HG02759 (cell line): ENCODE measurements around the gene FBXO33.

Experiments
- ATAC-seq: cut with Tn5 transposase; IDR thresholded peaks from one replicate; pipeline ENCODE4 v1.9.1; 2021; ENCODE audit warnings: mild to moderate bottlenecking, moderate library complexity; ENCODE audit not compliant: unreplicated experiment

FBXO33 gene

GRCh38 chr14:39431416-39432178, 636 bp downstream of the FBXO33 start:
- peak; percentile 23 for ATAC-seq

DNA sequence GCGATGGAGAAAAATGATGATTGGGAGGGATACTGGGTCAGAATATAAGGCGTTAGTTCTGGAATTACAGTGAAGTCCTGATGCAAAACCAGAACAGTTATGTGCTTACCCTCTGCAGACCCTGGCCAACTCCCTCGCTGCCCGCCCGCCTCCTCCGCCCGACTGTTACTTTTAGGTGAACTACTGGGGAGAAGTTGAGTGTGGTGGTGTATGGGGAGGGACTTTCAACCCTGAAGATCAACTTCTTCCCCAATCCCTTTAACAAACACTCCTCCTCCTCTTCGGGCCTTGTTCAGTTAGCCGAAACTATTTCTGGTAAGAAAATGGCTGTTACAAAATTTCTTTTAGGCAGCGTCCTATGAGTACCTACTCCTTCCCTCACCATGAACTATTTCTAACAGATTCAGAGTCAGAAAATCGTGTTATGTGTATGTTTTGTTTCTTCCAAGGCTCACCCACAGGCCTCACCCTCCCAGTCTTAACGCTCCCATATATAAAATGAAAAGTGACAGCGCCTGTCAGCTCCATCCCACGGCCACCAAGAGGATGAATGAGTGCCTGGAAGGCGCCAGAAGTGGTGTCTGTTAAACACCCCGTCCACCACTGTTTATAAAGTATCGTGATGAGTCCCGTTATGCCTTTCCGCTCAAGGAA, 1.3 kb downstream of the FBXO33 start:
- no peak for ATAC-seq

DNA sequence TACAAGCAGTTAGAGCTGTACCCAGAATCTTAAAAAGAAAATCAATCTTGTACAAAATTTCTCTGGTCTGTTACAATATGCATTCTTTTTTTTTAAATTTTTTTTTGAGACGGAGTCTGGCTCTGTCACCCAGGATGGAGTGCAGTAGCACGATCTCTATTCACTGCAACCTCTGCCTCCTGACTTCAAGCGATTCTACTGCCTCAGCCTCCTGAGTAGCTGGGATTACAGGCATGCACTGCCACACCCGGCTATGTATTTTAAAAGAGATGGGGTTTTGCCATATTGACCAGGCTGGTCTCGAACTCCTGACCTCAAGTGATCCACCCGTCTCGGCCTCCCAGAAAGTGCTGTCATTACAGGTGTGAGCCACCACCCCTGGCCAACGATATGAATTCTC, 4.1 kb downstream of the FBXO33 start:
- ATAC-seq = no peak

- no peak for ATAC-seq
These were observed 5.6 kb downstream of the FBXO33 start for GRCh38 chr14:39426605-39427004.

GRCh38 chr14:39425947-39426346, 6.3 kb downstream of the FBXO33 start:
- ATAC-seq = no peak

DNA sequence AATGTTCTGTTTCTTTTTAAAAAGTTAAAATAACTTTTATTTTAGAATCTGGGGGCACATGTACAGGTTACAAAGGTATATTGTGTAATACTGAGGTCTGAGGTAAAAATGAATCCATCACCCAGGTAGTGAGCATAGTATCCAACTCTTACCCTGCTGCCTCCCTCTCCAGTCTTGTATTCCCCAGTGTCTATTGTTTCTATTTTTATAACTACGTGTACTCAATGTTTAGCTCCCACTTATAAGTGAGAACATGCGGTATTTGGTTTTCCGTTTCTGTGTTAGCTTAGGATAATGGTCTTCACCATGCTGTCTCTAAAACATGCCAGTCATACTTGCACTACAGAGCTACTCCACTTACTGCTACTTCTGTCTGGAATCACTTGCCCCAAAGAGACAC, 8.4 kb downstream of the FBXO33 start:
- no peak for ATAC-seq

DNA sequence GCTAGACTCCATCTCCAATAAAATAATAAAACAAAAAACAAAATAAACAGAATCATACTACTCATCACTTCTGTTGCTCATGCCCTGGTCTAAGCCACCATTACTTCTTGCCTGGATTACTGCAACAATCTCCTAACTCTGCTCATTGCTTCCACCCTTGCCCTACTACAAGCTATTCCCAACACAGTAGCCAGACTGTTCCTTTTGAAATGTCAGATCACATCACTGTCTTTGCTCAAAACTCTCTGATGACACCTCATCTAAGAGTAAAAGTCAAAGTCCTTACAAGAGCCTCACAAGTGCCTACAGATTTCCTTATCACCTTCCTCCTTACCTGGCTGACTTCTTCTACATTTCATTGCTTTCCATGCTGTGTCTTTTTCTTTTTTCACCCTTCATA, 10.0 kb downstream of the FBXO33 start:
- ATAC-seq = no peak

DNA sequence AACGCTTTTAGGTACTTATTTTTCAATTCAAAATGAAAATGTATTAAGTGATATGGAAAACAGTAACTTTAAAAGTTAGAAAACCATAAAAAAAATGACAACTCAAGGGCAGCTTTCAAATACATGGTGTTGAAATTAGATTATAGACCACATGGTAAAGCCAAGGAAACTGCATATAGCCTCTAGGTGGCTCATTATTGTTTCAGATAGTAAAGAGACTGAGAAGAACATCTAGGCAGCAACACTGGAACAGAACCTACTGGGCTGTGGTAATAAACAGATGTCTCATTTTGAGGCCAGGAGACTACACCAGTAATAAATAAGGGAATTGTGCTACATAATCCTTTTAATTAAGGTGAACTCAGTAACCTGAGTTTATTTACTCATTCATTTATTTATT, 13.0 kb downstream of the FBXO33 start:
- no peak for ATAC-seq

DNA sequence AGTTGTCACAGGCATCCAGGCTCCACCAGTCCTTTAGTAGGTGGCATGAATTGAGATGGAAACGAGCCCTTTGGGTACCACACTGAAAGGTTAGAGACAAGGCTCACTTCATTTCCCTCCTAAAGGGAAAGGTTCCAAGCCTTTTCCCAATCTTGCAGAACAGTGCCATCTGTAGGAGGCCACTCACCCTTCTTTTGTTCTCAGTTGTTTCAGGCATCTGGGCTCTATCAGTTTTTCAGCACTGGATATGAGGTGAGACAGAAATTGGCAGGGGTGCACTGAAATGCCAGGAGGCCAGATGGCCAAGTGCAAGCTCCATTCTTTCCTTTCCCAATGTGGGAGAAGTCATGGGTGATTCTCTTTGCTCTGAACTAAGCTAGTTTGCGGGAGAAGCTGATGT, 15.2 kb downstream of the FBXO33 start:
- no peak for ATAC-seq

- ATAC-seq = no peak
These were observed 16.2 kb downstream of the FBXO33 start for GRCh38 chr14:39416072-39416471.

DNA sequence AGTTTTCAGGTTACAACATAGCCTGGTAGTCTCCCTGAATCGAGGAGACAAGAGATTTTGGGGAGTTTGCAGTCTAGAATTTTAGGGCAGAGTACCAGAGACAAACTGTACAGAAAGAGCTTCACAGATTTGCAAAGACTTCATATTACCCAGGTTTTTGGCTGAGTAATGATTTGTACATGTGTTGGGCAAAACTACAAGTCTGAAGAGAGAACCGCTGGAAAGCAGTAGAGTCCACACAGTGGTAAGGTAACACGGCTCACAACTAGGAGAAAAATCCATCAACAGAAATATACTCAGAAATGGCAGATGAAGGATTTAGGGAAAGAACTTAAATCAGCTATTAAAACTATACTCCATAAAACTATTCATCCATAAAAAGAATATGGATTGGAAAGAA, 25.7 kb downstream of the FBXO33 start:
- ATAC-seq = no peak

- ATAC-seq = no peak
These were observed 33.9 kb downstream of the FBXO33 start for GRCh38 chr14:39398382-39398781.

DNA sequence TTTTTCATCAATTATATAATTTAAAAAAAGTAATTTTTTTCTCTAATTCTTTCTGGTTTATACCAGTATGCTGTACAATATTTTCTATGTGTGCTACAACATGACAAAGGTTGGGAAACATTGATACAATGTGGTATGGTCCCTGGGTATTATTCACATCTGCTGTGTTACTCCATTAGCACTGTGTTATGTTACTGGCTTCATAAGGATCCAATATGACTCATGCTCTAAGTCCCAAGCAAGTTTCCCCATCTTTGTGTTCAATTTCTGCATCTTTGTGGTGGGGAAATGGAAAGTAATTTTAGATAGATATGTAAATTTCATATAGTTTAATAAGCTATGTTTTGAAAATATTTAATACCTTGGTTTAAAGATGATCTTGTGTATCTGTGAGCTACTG, 35.8 kb downstream of the FBXO33 start:
- ATAC-seq = no peak

- ATAC-seq = no peak
These were observed 36.5 kb downstream of the FBXO33 start for GRCh38 chr14:39395555-39396254.

DNA sequence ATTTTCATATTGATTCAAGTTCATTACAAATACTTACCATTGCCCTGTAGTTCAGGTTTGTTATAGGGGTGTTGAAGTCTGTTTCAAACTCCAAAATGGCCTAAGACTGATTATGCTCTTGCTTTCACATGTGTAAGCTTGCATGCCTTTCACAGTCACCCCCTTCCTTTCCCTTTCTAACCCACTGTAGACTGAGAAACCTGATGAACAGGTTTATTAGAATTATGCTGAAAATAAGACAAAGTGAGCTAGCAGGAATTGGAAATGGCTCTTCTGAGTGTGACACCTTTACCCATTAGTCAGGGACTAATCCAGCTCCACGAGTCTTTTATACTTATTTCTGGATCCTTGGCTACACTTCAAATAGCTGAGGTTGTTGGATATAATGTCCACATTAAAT, 38.9 kb downstream of the FBXO33 start:
- no peak for ATAC-seq

DNA sequence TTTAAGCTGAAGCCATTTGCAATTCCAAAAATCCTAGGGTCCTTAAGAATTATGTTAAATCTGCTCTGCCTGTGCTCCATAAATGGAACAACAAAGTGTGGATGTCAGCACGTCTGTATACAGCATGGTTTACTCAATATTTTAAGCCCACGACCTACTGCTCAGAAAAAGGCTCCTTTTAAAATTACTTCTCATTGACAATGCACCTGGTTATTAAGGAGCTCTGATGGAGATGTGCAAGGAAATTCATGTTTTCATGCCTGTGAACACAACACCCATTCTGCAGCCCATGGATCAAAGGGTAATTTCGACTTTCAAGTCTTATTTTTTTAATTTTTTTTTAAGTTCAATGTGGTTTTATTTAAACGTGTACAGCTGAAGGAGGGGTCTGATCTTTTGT, 48.1 kb downstream of the FBXO33 start:
- no peak for ATAC-seq

DNA sequence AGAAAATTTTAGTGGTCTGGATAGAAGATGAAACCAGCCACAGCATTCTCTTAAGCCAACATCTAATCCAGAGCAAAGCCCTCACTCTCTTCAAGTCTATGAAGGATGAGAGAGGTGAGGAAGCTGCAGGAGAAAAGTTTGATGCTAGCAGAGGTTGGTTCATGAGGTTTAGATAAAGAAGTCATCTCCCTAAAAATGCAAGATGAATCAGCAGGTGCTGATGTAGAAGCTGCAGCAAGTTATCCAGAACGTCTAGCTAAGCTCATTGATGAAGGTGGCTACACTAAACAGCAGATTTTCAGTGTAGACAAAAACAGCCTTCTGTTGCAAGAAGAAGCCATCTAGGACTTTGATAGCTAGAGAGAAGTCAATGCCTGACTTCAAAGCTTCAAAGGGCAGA, 48.5 kb downstream of the FBXO33 start:
- no peak for ATAC-seq

- ATAC-seq = peak; percentile 59
These were observed 49.1 kb downstream of the FBXO33 start for GRCh38 chr14:39383026-39383660.

GRCh38 chr14:39382463-39382862, 49.8 kb downstream of the FBXO33 start:
- ATAC-seq = no peak

- no peak for ATAC-seq
These were observed 50.9 kb downstream of the FBXO33 start for GRCh38 chr14:39381366-39381765.

DNA sequence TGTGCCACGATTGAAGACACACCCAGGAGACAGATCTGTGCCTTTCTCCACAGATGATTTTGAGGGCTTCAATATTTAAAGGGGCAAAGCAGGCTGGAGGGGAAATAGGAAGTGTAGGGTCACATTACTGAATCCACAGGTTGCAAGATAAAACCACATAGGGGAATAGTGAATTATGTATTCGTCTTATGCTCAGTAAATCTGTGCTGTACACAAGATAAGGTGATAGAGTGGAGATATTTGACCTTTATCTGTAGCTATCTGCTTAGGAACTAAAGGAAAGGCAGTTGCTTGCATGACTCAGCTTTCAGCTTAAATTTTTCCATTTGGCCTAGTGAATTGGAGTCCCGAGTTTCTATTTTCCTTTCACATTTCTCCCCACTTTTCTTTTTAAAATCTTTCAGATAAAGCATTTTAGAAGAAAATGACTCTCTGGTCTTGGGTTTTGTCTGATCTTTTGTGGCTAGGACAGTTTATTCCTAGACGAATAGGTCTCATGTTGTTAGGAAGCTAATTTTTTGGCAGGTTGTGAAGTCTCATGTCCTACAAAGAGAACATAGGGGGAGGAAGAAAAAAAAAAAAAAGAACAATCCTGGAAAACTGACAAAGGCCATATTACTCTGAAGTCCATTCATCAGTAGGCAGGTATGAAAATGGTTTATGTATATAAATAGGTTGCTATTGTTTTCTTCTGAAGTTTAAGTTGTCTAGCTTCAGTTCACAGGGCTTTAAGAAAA, 55.4 kb downstream of the FBXO33 start:
- ATAC-seq = no peak
